GM12878 (cell line): ENCODE results near the gene UMPS. TPM values are rescaled to one million over a fixed set of nuclear protein-coding genes. Genes with fewer than 3 reads are reported as not detected.

Experiments
- ATAC-seq: fragments of 200-7000 bp; cut with Tn5 transposase; 3 replicates; pipeline ENCODE4 v1.9.1; 2020; ENCODE audit warnings: mild to moderate bottlenecking, moderate library complexity
- BruUV-seq: library from RNA; stranded (reverse); fragments of 400-500 nt; replicated peaks from 2 replicates; lab custom pipeline; 2021; lab: Mats Ljungman, UMichigan
- CTCF ChIA-PET: fragments of 300-600 bp; sonication (Branson Sonifier 250); formaldehyde crosslinking; extraction: SDS; loops from one replicate; lab custom pipeline; 2021; ENCODE audit warnings: inconsistent platforms; lab: Yijun Ruan, JAX
- POLR2A ChIA-PET: fragments of 350-600 bp; formaldehyde crosslinking; extraction: SDS; loops from one replicate; lab custom pipeline; 2021; ENCODE audit warnings: inconsistent platforms; lab: Charles Lee
- RAD21 ChIA-PET: fragments of 300-600 bp; sonication (Branson Sonifier 250); formaldehyde crosslinking; loops from one replicate; lab custom pipeline; 2023; ENCODE audit warnings: antibody characterized with exemption; ENCODE audit not compliant: unreplicated experiment; lab: Charles Lee
- SMC1A ChIA-PET: fragments of 300-600 bp; sonication (Branson Sonifier 250); formaldehyde crosslinking; loops from one replicate; lab custom pipeline; 2023; ENCODE audit not compliant: unreplicated experiment, uncharacterized antibody; lab: Charles Lee
- DNase-seq: peaks from one replicate; pipeline ENCODE4 v3.0.0-alpha.2; 2011; ENCODE audit warnings: low read depth, low spot score
- FAIRE-seq: peaks from 3 replicates; lab custom pipeline; 2011; peaks lifted over from hg19 to GRCh38; lab: Jason Lieb, UNC
- H2AFZ ChIP-seq: 2 replicates; pipeline ENCODE4 v1.6.0; 2011; ENCODE audit warnings: low read depth, low read length, control low read depth; ENCODE audit not compliant: control insufficient read depth
- H3K27ac ChIP-seq: 2 replicates; pipeline ENCODE4 v1.5.1; 2011; ENCODE audit warnings: control low read depth; ENCODE audit not compliant: control insufficient read depth, insufficient read depth
- H3K27me3 ChIP-seq, 2 experiments: replicated peaks in 1 of 2; 2 replicates each; pipeline versions ENCODE4 v1.6.0 to v1.6.1; 2011; ENCODE audit warnings: low read length in 1 of 2; ENCODE audit not compliant: control insufficient read depth in 2 of 2, insufficient read depth in 2 of 2
- H3K36me3 ChIP-seq, 2 experiments: 2 replicates each; pipeline ENCODE4 v1.5.1; 2011; ENCODE audit warnings: low read length in 1 of 2; ENCODE audit not compliant: control insufficient read depth in 2 of 2, insufficient read depth in 2 of 2
- H3K4me1 ChIP-seq: 2 replicates; pipeline ENCODE4 v1.6.1; 2011; ENCODE audit warnings: mild to moderate bottlenecking, low read length, moderate library complexity, mixed read lengths; ENCODE audit not compliant: control insufficient read depth, insufficient read depth
- H3K4me2 ChIP-seq: 2 replicates; pipeline ENCODE4 v1.6.0; 2011; ENCODE audit warnings: control low read depth; ENCODE audit not compliant: control insufficient read depth, insufficient read depth
- H3K4me3 ChIP-seq: fragments of 200-600 bp; sonication (generic); 2 replicates; pipeline ENCODE4 v1.5.1; 2016
- H3K79me2 ChIP-seq: 2 replicates; pipeline ENCODE4 v1.6.0; 2011; ENCODE audit warnings: low read length; ENCODE audit not compliant: control insufficient read depth, insufficient read depth
- H3K9ac ChIP-seq: 2 replicates; pipeline ENCODE4 v1.8.0; 2011; ENCODE audit warnings: low read length, control low read depth, mixed read lengths; ENCODE audit not compliant: control insufficient read depth, insufficient read depth
- H3K9me3 ChIP-seq: replicated peaks from 3 replicates; pipeline ENCODE4 v1.5.1; 2011; ENCODE audit warnings: mild to moderate bottlenecking, low read length; ENCODE audit not compliant: control insufficient read depth, insufficient read depth
- H4K20me1 ChIP-seq: 2 replicates; pipeline ENCODE4 v1.6.0; 2011; ENCODE audit not compliant: control insufficient read depth, insufficient read depth
- BCL11A ChIP-seq: IDR thresholded peaks from 2 replicates; pipeline ENCODE4 v1.6.1; 2011; ENCODE audit warnings: low read depth, low read length
- CREM ChIP-seq: IDR thresholded peaks from 2 replicates; pipeline ENCODE4 v1.6.1; 2014; ENCODE audit warnings: antibody characterized with exemption, low read depth
- CTCF ChIP-seq, 3 experiments: IDR thresholded peaks in 2 of 3; conservative IDR thresholded peaks in 1 of 3; 2 replicates each; pipeline ENCODE4 v1.5.1; 2011; ENCODE audit warnings: low read depth in 3 of 3, low read length in 3 of 3, mild to moderate bottlenecking in 3 of 3, control low read depth in 2 of 3, moderate library complexity in 2 of 3, inconsistent platforms in 1 of 3, mixed read lengths in 1 of 3; ENCODE audit not compliant: control insufficient read depth in 2 of 3, insufficient read depth in 1 of 3; ENCODE audit errors: extremely low read depth in 1 of 3
- IRF3 ChIP-seq: fragments of 450-650 bp; IDR thresholded peaks from 2 replicates; pipeline ENCODE4 v1.6.1; 2014; ENCODE audit warnings: mild to moderate bottlenecking
- PAX8 ChIP-seq: fragments of 450-650 bp; IDR thresholded peaks from 2 replicates; pipeline ENCODE4 v1.6.1; 2017; ENCODE audit warnings: mild to moderate bottlenecking, moderate library complexity
- PBX3 ChIP-seq: IDR thresholded peaks from 2 replicates; pipeline ENCODE4 v1.6.1; 2011; ENCODE audit warnings: mild to moderate bottlenecking, low read depth, low read length, moderate library complexity; ENCODE audit not compliant: insufficient replicate concordance
- POLR2AphosphoS2 ChIP-seq: IDR thresholded peaks from 2 replicates; pipeline ENCODE4 v1.6.1; 2011; ENCODE audit warnings: low read depth, mild to moderate bottlenecking, low read length, improper control_type of control experiment, moderate library complexity
- SIX5 ChIP-seq: IDR thresholded peaks from 2 replicates; pipeline ENCODE4 v1.6.1; 2011; ENCODE audit warnings: mild to moderate bottlenecking, low read depth, low read length, moderate library complexity; ENCODE audit not compliant: severe bottlenecking
- SMAD5 ChIP-seq: IDR thresholded peaks from 2 replicates; pipeline ENCODE4 v1.6.1; 2016; ENCODE audit warnings: antibody characterized with exemption, low read depth
- ZZZ3 ChIP-seq: IDR thresholded peaks from 2 replicates; pipeline ENCODE4 v1.6.1; 2011; ENCODE audit warnings: low read depth; ENCODE audit not compliant: control insufficient read depth, insufficient read length
- WGBS: methylation state at CpG from one replicate; pipeline ENCODE4 v1.1.6; 2016; ENCODE audit warnings: low lambda C conversion rate; ENCODE audit not compliant: insufficient replicate concordance, insufficient coverage; ENCODE audit errors: missing lambda C conversion rate; 5-methylcytosine and 5-hydroxymethylcytosine counted together
- in situ Hi-C: fragments of 300-500 bp; cut with MboI; formaldehyde crosslinking; loops from 9 replicates; pipeline ENCODE4 v1.14.3; 2018; ENCODE audit warnings: mixed read lengths
- intact Hi-C: fragments of 100-400 bp; cut with micrococcal nuclease; formaldehyde crosslinking; loops from one replicate; pipeline ENCODE4 v1.14.2; 2022; ENCODE audit not compliant: unreplicated experiment
- polyA plus RNA-seq, 11 experiments: library from polyadenylated mRNA; depleted of rRNA in 4 of 11; unstranded in 6 of 11; stranded (reverse) in 5 of 11; fragments of >200 nt; fragmentation: Nextera tagmentation in 4 of 11; fragmentation: Illumina TruSeq in 1 of 11; extraction: Ambion mirVana in 4 of 11; extraction: Trizol in 1 of 11; gene quantifications; 1 replicate in 1 of 11; 2 replicates in 10 of 11; pipeline versions ENCODE4 v1.2.1 to v1.2.3, GENCODE V29; 2011 to 2016; ENCODE audit warnings: inconsistent platforms in 2 of 11, missing spikeins in 2 of 11, low read depth in 1 of 11
- total RNA-seq, 4 experiments: library from RNA; depleted of rRNA in 3 of 4; stranded (reverse); fragments of >200 nt in 3 of 4; fragmentation: Illumina TruSeq in 1 of 4; extraction: Trizol in 1 of 4; gene quantifications; 2 replicates each; pipeline versions ENCODE4 v1.2.1 to v1.2.3, GENCODE V29; 2013 to 2021

Gene UMPS
- total and polyA plus RNA-seq, 10 of the 15 experiments (the other 5 are each of a cell fraction or from before 2014, with no cell fraction given), result 30.6 to 82.8 (median 49.5) TPM

- TF ChIP-seq CTCF (IDR thresholded peaks at IDR 0.05 in 2 of 3, conservative IDR thresholded peaks at IDR 0.05 in 1 of 3; ENCODE audit: control insufficient read depth in 2 of 3, extremely low read depth in 1 of 3, insufficient read depth in 1 of 3, low read depth in 3 of 3, low read length in 3 of 3), result peak; percentile 63 to 71 (median 65)
- TF ChIP-seq, all 136 proteins: peak for 8
Observed at GRCh38 chr3:124768812-124769211, 38.6 kb downstream of the UMPS start (continued).

- ChIA-PET RAD21 (interaction anchor here (0.6 to 5.3 kb wide), 14 partner anchors 8 to 158 kb away, joined by 3 to 54 read pairs (median 6); no protein-coding TSS in a partner anchor), POLR2A (no interaction called here), CTCF (interaction anchor here (0.7 to 14.8 kb wide), 22 partner anchors 8 to 300 kb away, joined by 3 to 551 read pairs (median 4); no protein-coding TSS in a partner anchor), SMC1A (interaction anchor here (0.7 to 6.8 kb wide), 21 partner anchors 8 to 817 kb away, joined by 3 to 88 read pairs (median 4); no protein-coding TSS in a partner anchor)
- Histone ChIP-seq H3K27ac (no peak overlapping the region), H3K9me3 (no peaks in the 10 kb centered on the region), H4K20me1 (no peaks in the 10 kb centered on the region), H3K36me3 (no peaks in the 10 kb centered on the region), H3K4me3 (no peak overlapping the region), H3K27me3 (no peaks in the 10 kb centered on the region; a peak in 1 of 4 replicates), H3K4me2 (no peak overlapping the region), H3K9ac (no peak overlapping the region), H2AFZ (no peak overlapping the region), H3K79me2 (no peaks in the 10 kb centered on the region), H3K4me1 (peaks cover 27% of the 10 kb centered on the region)
- in situ Hi-C loops (no loop called here), intact Hi-C loops (no loop called here)
- no peak for TF ChIP-seq SMAD5
- no peak for TF ChIP-seq ZZZ3
- TF ChIP-seq CREM, result no peak
- no peak for TF ChIP-seq SIX5
- no peak for TF ChIP-seq PBX3
- no peak for TF ChIP-seq IRF3
- no peak for TF ChIP-seq POLR2AphosphoS2
- TF ChIP-seq BCL11A, result no peak
- no peak for TF ChIP-seq PAX8
- no peak for FAIRE-seq
- 1% methylated on average over 9 of the region's 9 CpGs for WGBS
- peak; percentile 7; the same call in 1 of the 3 replicates for ATAC-seq
- no TSS peak for BruUV-seq
- no peak for DNase-seq
Observed at GRCh38 chr3:124769462-124769861, 39.2 kb downstream of the UMPS start.
